Activated naive CD8-positive, alpha-beta T cell treated with anti-CD3 and anti-CD28 coated beads, Interleukin-2, amount 50 U/mL, for 24 hours (primary cell): ENCODE measurements around the gene CLCF1.

Experiments
- ATAC-seq: fragments of 150-1000 bp; cut with Tn5 transposase; one replicate; pipeline ENCODE4 v1.10.0; 2021
- DNase-seq: peaks from one replicate; pipeline ENCODE4 v3.0.0; 2021
- H3K27ac Mint-ChIP-seq: one replicate; pipeline ENCODE4 v1.8.0; 2021; ENCODE audit warnings: mild to moderate bottlenecking, mixed read lengths
- H3K27me3 Mint-ChIP-seq: one replicate; pipeline ENCODE4 v1.8.0; 2021; ENCODE audit warnings: mixed read lengths
- H3K36me3 Mint-ChIP-seq: one replicate; pipeline ENCODE4 v1.8.0; 2021; ENCODE audit warnings: low read depth, mixed read lengths
- H3K4me1 Mint-ChIP-seq: one replicate; pipeline ENCODE4 v1.8.0; 2021; ENCODE audit warnings: mixed read lengths
- H3K4me3 Mint-ChIP-seq: one replicate; pipeline ENCODE4 v1.8.0; 2021; ENCODE audit warnings: mild to moderate bottlenecking, moderate library complexity, mixed read lengths
- H3K9me3 Mint-ChIP-seq: one replicate; pipeline ENCODE4 v1.8.0; 2021; ENCODE audit warnings: mixed read lengths

The CLCF1 gene

GRCh38 chr11:67367761-67368227, 5.6 kb downstream of the CLCF1 start:
- Mint-ChIP-seq H3K9me3 (no peaks in the 10 kb centered on the region), H3K27me3 (peaks cover 20% of the 10 kb centered on the region), H3K4me3 (no peak overlapping the region), H3K36me3 (peaks cover 7% of the 10 kb centered on the region), H3K4me1 (peaks cover 69% of the 10 kb centered on the region), H3K27ac (no peak overlapping the region)
- ATAC-seq (no peak), DNase-seq (no peak)

- peaks cover 20% of the 10 kb centered on the region for H3K27me3 Mint-ChIP-seq
- H3K4me3 Mint-ChIP-seq, result no peak overlapping the region
- peaks cover 7% of the 10 kb centered on the region for H3K36me3 Mint-ChIP-seq
- no peak overlapping the region for H3K27ac Mint-ChIP-seq
- ATAC-seq, result no peak
- H3K9me3 Mint-ChIP-seq, result no peaks in the 10 kb centered on the region
- H3K4me1 Mint-ChIP-seq, result peaks cover 71% of the 10 kb centered on the region
- DNase-seq, result no peak
Measured at GRCh38 chr11:67366961-67367760, 6.2 kb downstream of the CLCF1 start.

- Mint-ChIP-seq H3K4me3 (no peak overlapping the region), H3K27me3 (peaks cover 16% of the 10 kb centered on the region), H3K4me1 (peaks cover 67% of the 10 kb centered on the region)
Measured at GRCh38 chr11:67366546-67366945, 6.9 kb downstream of the CLCF1 start.

GRCh38 chr11:67365736-67366444, 7.5 kb downstream of the CLCF1 start:
- Mint-ChIP-seq H3K36me3 (peaks cover 7% of the 10 kb centered on the region), H3K27ac (peak overlapping the region; percentile 63), H3K4me3 (no peak overlapping the region)

More at GRCh38 chr11:67366546-67366945, 6.9 kb downstream of the CLCF1 start:
- Mint-ChIP-seq H3K27ac (peak overlapping the region; percentile 63), H3K36me3 (peaks cover 7% of the 10 kb centered on the region), H3K9me3 (no peaks in the 10 kb centered on the region)
- no peak for ATAC-seq
- no peak for DNase-seq

GRCh38 chr11:67364783-67365722, 8.3 kb downstream of the CLCF1 start:
- no peaks in the 10 kb centered on the region for H3K9me3 Mint-ChIP-seq
- H3K4me1 Mint-ChIP-seq, result peaks cover 56% of the 10 kb centered on the region
- no peak for ATAC-seq

More at GRCh38 chr11:67365736-67366444, 7.5 kb downstream of the CLCF1 start:
- no peaks in the 10 kb centered on the region for H3K9me3 Mint-ChIP-seq
- H3K27me3 Mint-ChIP-seq, result peaks cover 10% of the 10 kb centered on the region
- DNase-seq, result no peak
- no peak for ATAC-seq
- H3K4me1 Mint-ChIP-seq, result peaks cover 61% of the 10 kb centered on the region

GRCh38 chr11:67364169-67364568, 9.2 kb downstream of the CLCF1 start:
- DNase-seq, result no peak
- no peaks in the 10 kb centered on the region for H3K9me3 Mint-ChIP-seq
- H3K4me3 Mint-ChIP-seq, result no peak overlapping the region
- H3K4me1 Mint-ChIP-seq, result peaks cover 47% of the 10 kb centered on the region
- no peak overlapping the region for H3K27ac Mint-ChIP-seq
- peaks cover 5% of the 10 kb centered on the region for H3K27me3 Mint-ChIP-seq
- H3K36me3 Mint-ChIP-seq, result peaks cover 7% of the 10 kb centered on the region
- ATAC-seq, result no peak

More at GRCh38 chr11:67364783-67365722, 8.3 kb downstream of the CLCF1 start:
- peaks cover 5% of the 10 kb centered on the region for H3K27me3 Mint-ChIP-seq
- H3K4me3 Mint-ChIP-seq, result no peak overlapping the region
- H3K36me3 Mint-ChIP-seq, result peaks cover 7% of the 10 kb centered on the region
- no peak overlapping the region for H3K27ac Mint-ChIP-seq
- no peak for DNase-seq

GRCh38 chr11:67357831-67358670, 15.3 kb downstream of the CLCF1 start:
- Mint-ChIP-seq H3K27me3 (no peaks in the 10 kb centered on the region), H3K4me1 (peaks cover 48% of the 10 kb centered on the region), H3K4me3 (no peak overlapping the region), H3K9me3 (no peaks in the 10 kb centered on the region), H3K27ac (no peak overlapping the region), H3K36me3 (no peaks in the 10 kb centered on the region)
- no peak for ATAC-seq
- DNase-seq, result no peak

GRCh38 chr11:67356864-67357561, 16.4 kb downstream of the CLCF1 start:
- H3K9me3 Mint-ChIP-seq, result no peaks in the 10 kb centered on the region
- H3K4me3 Mint-ChIP-seq, result no peak overlapping the region
- H3K27ac Mint-ChIP-seq, result peak overlapping the region; percentile 57
- DNase-seq (peak; percentile 71), ATAC-seq (no peak)
- no peaks in the 10 kb centered on the region for H3K27me3 Mint-ChIP-seq
- peaks cover 48% of the 10 kb centered on the region for H3K4me1 Mint-ChIP-seq
- H3K36me3 Mint-ChIP-seq, result no peaks in the 10 kb centered on the region

- Mint-ChIP-seq H3K9me3 (no peaks in the 10 kb centered on the region), H3K36me3 (no peaks in the 10 kb centered on the region), H3K27me3 (no peaks in the 10 kb centered on the region), H3K27ac (peak overlapping the region; percentile 57), H3K4me3 (no peak overlapping the region), H3K4me1 (peaks cover 52% of the 10 kb centered on the region)
- DNase-seq, result no peak
- no peak for ATAC-seq
Measured at GRCh38 chr11:67356387-67356863, 17.0 kb downstream of the CLCF1 start.

- ATAC-seq (no peak), DNase-seq (no peak)
- H3K9me3 Mint-ChIP-seq, result no peaks in the 10 kb centered on the region
- H3K27ac Mint-ChIP-seq, result peak overlapping the region; percentile 14
- no peak overlapping the region for H3K4me3 Mint-ChIP-seq
- no peaks in the 10 kb centered on the region for H3K36me3 Mint-ChIP-seq
- H3K4me1 Mint-ChIP-seq, result peaks cover 58% of the 10 kb centered on the region
- no peaks in the 10 kb centered on the region for H3K27me3 Mint-ChIP-seq
Measured at GRCh38 chr11:67355794-67356386, 17.5 kb downstream of the CLCF1 start.

GRCh38 chr11:67355023-67355793, 18.2 kb downstream of the CLCF1 start:
- DNase-seq (no peak), ATAC-seq (no peak)
- H3K27me3 Mint-ChIP-seq, result no peaks in the 10 kb centered on the region
- H3K27ac Mint-ChIP-seq, result peak overlapping the region; percentile 97
- no peaks in the 10 kb centered on the region for H3K36me3 Mint-ChIP-seq
- H3K4me3 Mint-ChIP-seq, result no peak overlapping the region
- peaks cover 59% of the 10 kb centered on the region for H3K4me1 Mint-ChIP-seq
- H3K9me3 Mint-ChIP-seq, result no peaks in the 10 kb centered on the region
